Neural cell (in vitro differentiated cells): ENCODE data around the gene MAML3. TPM values are rescaled to one million over a fixed set of nuclear protein-coding genes. Genes with fewer than 3 reads are reported as not detected.

ENCODE experiments used
- H2AFZ ChIP-seq: fragments of 200-600, 300-800 bp; sonication (generic), shearing (Covaris generic); 2 replicates; pipeline ENCODE4 v1.6.0; 2014; ENCODE audit warnings: low read depth, mild to moderate bottlenecking, antibody characterized with exemption, low read length, moderate library complexity
- H3F3A ChIP-seq: fragments of 200-600 bp; shearing (Covaris generic); 2 replicates; pipeline ENCODE4 v1.6.1; 2016; ENCODE audit warnings: mild to moderate bottlenecking, moderate library complexity, mixed read lengths, antibody characterized with exemption, low read length; ENCODE audit not compliant: insufficient read depth, poor library complexity, severe bottlenecking
- H3K27ac ChIP-seq: fragments of 200-600, 300-800 bp; sonication (generic), shearing (Covaris generic); 2 replicates; pipeline ENCODE4 v1.5.1; 2014; ENCODE audit warnings: mild to moderate bottlenecking, low read length, moderate library complexity
- H3K27me3 ChIP-seq: fragments of 300-800, 200-600 bp; sonication (generic), shearing (Covaris generic); 2 replicates; pipeline ENCODE4 v1.6.0; 2014; ENCODE audit warnings: mild to moderate bottlenecking, low read depth, low read length, moderate library complexity; ENCODE audit not compliant: insufficient read depth
- H3K36me3 ChIP-seq: fragments of 300-800, 200-600 bp; sonication (generic), shearing (Covaris generic); 2 replicates; pipeline ENCODE4 v1.5.1; 2014; ENCODE audit warnings: mild to moderate bottlenecking, antibody characterized with exemption, low read length, moderate library complexity; ENCODE audit not compliant: insufficient read depth
- H3K4me2 ChIP-seq: fragments of 300-800, 200-600 bp; sonication (generic), shearing (Covaris generic); 2 replicates; pipeline ENCODE4 v1.6.0; 2014; ENCODE audit warnings: mild to moderate bottlenecking, low read length
- H3K4me3 ChIP-seq: fragments of 300-800, 200-600 bp; sonication (generic), shearing (Covaris generic); 2 replicates; pipeline ENCODE4 v1.5.1; 2014; ENCODE audit warnings: mild to moderate bottlenecking, low read length, moderate library complexity
- H3K79me2 ChIP-seq: fragments of 200-600 bp; shearing (Covaris generic); replicated peaks from 2 replicates; pipeline ENCODE4 v1.6.0; 2014; ENCODE audit warnings: mild to moderate bottlenecking, low read length, moderate library complexity; ENCODE audit not compliant: insufficient read depth
- H3K9ac ChIP-seq: fragments of 300-800, 200-600 bp; sonication (generic), shearing (Covaris generic); 2 replicates; pipeline ENCODE4 v1.6.1; 2016; ENCODE audit warnings: mild to moderate bottlenecking, low read length, mixed read lengths
- H3K9me2 ChIP-seq: fragments of 200-600 bp; shearing (Covaris generic); 2 replicates; pipeline ENCODE4 v1.6.1; 2016; ENCODE audit warnings: mild to moderate bottlenecking, low read length, mixed read lengths; ENCODE audit not compliant: insufficient read depth
- H3K9me3 ChIP-seq: fragments of 200-600, 300-800 bp; sonication (generic), shearing (Covaris generic); 2 replicates; pipeline ENCODE4 v1.6.1; 2016; ENCODE audit warnings: mild to moderate bottlenecking, mixed run types, low read length, moderate library complexity, mixed read lengths
- H4K20me1 ChIP-seq: fragments of 200-600 bp; shearing (Covaris generic); 2 replicates; pipeline ENCODE4 v1.6.1; 2016; ENCODE audit warnings: mild to moderate bottlenecking, mixed run types; ENCODE audit not compliant: insufficient read depth
- CTCF ChIP-seq: fragments of 450-650 bp; IDR thresholded peaks from 2 replicates; pipeline ENCODE4 v1.5.1; 2014; ENCODE audit warnings: antibody characterized with exemption, mild to moderate bottlenecking, moderate library complexity; ENCODE audit not compliant: poor library complexity, severe bottlenecking
- MXI1 ChIP-seq: fragments of 450-650 bp; conservative IDR thresholded peaks from 2 replicates; pipeline ENCODE4 v1.6.1; 2014; ENCODE audit warnings: antibody characterized with exemption, mild to moderate bottlenecking; ENCODE audit not compliant: poor library complexity, severe bottlenecking
- POLR2AphosphoS5 ChIP-seq: IDR thresholded peaks from 2 replicates; pipeline ENCODE4 v1.6.1; 2012
- RAD21 ChIP-seq: fragments of 450-650 bp; conservative IDR thresholded peaks from 2 replicates; pipeline ENCODE4 v1.6.1; 2014; ENCODE audit warnings: antibody characterized with exemption, mild to moderate bottlenecking, moderate library complexity
- polyA plus RNA-seq: library from polyadenylated mRNA; depleted of rRNA; stranded (reverse); fragments of >200 nt; gene quantifications from 2 replicates; pipeline ENCODE4 v1.2.3, GENCODE V29; 2014
- TF ChIP-seq, protein P1 (sequence below): IDR thresholded peaks from 2 replicates; pipeline ENCODE4 v1.6.1; 2012; ENCODE audit warnings: borderline replicate concordance

Gene MAML3
- polyA plus RNA-seq, 1 donor from 2014 or later = 10.2 TPM

- Histone ChIP-seq H2AFZ (no peak overlapping the region), H3K9me3 (no peaks in the 10 kb centered on the region), H3F3A (no peaks in the 10 kb centered on the region), H3K27ac (no peak overlapping the region), H3K9ac (no peak overlapping the region), H3K4me2 (no peak overlapping the region), H3K27me3 (no peaks in the 10 kb centered on the region), H3K9me2 (no peaks in the 10 kb centered on the region), H3K79me2 (peaks cover 58% of the 10 kb centered on the region), H3K4me3 (no peak overlapping the region), H3K36me3 (peaks cover 3% of the 10 kb centered on the region), H4K20me1 (no peaks in the 10 kb centered on the region)
- TF ChIP-seq MXI1 (no peak), RAD21 (no peak), POLR2AphosphoS5 (no peak), CTCF (no peak)
- TF ChIP-seq, protein P1, sequence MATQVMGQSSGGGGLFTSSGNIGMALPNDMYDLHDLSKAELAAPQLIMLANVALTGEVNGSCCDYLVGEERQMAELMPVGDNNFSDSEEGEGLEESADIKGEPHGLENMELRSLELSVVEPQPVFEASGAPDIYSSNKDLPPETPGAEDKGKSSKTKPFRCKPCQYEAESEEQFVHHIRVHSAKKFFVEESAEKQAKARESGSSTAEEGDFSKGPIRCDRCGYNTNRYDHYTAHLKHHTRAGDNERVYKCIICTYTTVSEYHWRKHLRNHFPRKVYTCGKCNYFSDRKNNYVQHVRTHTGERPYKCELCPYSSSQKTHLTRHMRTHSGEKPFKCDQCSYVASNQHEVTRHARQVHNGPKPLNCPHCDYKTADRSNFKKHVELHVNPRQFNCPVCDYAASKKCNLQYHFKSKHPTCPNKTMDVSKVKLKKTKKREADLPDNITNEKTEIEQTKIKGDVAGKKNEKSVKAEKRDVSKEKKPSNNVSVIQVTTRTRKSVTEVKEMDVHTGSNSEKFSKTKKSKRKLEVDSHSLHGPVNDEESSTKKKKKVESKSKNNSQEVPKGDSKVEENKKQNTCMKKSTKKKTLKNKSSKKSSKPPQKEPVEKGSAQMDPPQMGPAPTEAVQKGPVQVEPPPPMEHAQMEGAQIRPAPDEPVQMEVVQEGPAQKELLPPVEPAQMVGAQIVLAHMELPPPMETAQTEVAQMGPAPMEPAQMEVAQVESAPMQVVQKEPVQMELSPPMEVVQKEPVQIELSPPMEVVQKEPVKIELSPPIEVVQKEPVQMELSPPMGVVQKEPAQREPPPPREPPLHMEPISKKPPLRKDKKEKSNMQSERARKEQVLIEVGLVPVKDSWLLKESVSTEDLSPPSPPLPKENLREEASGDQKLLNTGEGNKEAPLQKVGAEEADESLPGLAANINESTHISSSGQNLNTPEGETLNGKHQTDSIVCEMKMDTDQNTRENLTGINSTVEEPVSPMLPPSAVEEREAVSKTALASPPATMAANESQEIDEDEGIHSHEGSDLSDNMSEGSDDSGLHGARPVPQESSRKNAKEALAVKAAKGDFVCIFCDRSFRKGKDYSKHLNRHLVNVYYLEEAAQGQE = no peak
Measured at GRCh38 chr4:140136509-140136908, 17.5 kb downstream of the MAML3 start.

DNA sequence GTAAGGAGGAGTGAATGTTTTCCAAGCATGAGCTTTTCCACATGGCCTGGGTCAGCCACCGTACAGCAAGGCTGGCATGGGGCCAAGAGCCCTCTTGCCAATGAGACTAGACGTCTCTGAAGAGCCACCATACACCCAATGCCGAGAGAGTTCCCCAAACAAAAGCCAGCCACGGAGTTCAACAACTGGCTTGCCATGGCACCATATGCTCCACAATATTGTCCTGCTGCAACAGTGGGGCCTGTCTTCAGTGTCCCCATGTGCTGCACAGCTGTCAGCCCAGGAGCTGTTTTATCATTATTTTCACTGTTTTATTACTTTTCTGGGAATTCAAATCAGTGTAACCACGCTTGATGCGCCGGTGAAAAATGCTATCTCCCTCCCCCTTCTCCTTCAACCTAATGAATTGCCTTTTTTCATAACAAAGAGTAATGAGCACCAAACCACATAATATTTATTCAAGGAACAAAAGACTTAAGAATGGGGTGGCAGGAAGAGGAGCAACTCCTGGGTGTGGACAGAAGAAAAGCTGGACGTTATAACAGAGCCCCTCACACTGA lies 18.4 kb downstream of the MAML3 start:
- TF ChIP-seq, protein P1 = no peak
- no peaks in the 10 kb centered on the region for H4K20me1 ChIP-seq
- no peaks in the 10 kb centered on the region for H3F3A ChIP-seq
- no peak overlapping the region for H3K27ac ChIP-seq
- peaks cover 49% of the 10 kb centered on the region for H3K79me2 ChIP-seq
- no peak overlapping the region for H3K4me2 ChIP-seq
- no peak overlapping the region for H3K9ac ChIP-seq
- peaks cover 4% of the 10 kb centered on the region for H3K36me3 ChIP-seq
- H3K27me3 ChIP-seq = no peaks in the 10 kb centered on the region
- H2AFZ ChIP-seq = no peak overlapping the region
- no peaks in the 10 kb centered on the region for H3K9me2 ChIP-seq
- H3K9me3 ChIP-seq = no peaks in the 10 kb centered on the region
- no peak overlapping the region for H3K4me3 ChIP-seq
